ENCODE results near the gene ATP5MC3.

DNA sequence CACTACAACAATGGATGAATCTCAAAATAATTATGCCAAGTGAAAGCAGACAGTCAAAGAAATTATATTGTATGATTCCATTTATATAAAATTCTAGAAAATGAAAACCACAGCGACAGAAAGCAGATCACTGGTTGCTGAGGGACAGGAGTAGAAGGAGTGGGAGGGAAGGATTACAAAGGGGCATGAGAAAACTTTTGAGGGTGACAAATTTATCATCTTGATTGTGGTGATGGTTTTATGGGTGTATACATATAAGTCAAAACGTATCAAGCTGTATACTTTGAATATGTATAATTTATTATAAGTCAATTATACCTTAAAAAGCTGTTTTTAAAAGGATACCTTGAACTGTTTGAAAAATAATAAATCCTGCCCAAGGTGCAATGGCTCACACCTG, 41.2 kb downstream of the ATP5MC3 start:
- TF ChIP-seq, protein P1, sequence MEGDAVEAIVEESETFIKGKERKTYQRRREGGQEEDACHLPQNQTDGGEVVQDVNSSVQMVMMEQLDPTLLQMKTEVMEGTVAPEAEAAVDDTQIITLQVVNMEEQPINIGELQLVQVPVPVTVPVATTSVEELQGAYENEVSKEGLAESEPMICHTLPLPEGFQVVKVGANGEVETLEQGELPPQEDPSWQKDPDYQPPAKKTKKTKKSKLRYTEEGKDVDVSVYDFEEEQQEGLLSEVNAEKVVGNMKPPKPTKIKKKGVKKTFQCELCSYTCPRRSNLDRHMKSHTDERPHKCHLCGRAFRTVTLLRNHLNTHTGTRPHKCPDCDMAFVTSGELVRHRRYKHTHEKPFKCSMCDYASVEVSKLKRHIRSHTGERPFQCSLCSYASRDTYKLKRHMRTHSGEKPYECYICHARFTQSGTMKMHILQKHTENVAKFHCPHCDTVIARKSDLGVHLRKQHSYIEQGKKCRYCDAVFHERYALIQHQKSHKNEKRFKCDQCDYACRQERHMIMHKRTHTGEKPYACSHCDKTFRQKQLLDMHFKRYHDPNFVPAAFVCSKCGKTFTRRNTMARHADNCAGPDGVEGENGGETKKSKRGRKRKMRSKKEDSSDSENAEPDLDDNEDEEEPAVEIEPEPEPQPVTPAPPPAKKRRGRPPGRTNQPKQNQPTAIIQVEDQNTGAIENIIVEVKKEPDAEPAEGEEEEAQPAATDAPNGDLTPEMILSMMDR (IDR thresholded peaks at IDR 0.05; ENCODE audit: low read depth, low read length) = no peak
- TF ChIP-seq MYC (IDR thresholded peaks at IDR 0.05; ENCODE audit: low read depth, low read length) = no peak
- TF ChIP-seq, protein P2, sequence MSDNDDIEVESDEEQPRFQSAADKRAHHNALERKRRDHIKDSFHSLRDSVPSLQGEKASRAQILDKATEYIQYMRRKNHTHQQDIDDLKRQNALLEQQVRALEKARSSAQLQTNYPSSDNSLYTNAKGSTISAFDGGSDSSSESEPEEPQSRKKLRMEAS (IDR thresholded peaks at IDR 0.05; ENCODE audit: low read depth, low read length) = no peak

Data from NB4 (cell line).